Measurements from ENCODE around the gene CD63.

CD63 gene

GRCh38 chr12:55684761-55685370, 43.9 kb downstream of the CD63 start:
- DNase-seq = no peak

GRCh38 chr12:55683676-55684075, 45.1 kb downstream of the CD63 start:
- no peak for DNase-seq

DNA sequence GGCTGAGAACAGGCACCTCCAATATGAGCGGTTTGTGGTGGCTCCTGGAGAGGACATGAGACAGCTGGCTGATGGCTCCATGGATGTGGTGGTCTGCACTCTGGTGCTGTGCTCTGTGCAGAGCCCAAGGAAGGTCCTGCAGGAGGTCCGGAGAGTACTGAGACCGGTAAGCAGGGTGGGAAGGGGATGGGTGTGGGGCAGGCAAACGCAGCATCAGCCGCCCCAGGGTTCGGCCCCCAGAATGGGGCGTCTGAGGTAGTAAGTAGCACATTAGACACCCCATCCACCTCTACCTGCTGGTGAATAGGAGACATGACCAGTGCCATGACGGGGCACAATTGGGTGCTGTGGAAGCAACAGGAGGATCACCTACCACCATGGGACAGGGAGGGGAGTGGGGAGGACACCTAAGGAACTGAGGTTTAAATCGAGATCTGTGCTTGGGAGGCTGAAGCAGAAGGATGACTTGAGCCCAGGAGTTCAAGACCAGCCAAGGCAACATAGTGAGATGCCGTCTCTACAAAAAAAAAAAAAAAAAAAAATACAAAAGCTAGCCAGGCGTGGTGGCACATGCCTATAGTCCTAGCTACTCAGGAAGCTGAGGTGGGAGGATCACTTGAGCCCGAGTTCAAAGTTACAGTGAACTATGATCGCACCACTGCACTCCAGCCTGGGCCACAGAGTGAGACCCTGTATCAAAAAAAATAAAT, 46.6 kb downstream of the CD63 start:
- no peak for DNase-seq

GRCh38 chr12:55681142-55682077, 47.4 kb downstream of the CD63 start:
- DNase-seq = peak; percentile 23 to 47

GRCh38 chr12:55679691-55680090, 49.1 kb downstream of the CD63 start:
- no peak for DNase-seq

GRCh38 chr12:55676707-55677106, 52.1 kb downstream of the CD63 start:
- peak; percentile 72 to 90 for DNase-seq

- DNase-seq = peak; percentile 44 to 64
Measured at GRCh38 chr12:55675666-55676065, 53.1 kb downstream of the CD63 start.
